Stimulated activated CD4-positive, alpha-beta T cell treated with anti-CD3 and anti-CD28 coated beads, Interleukin-12 subunit alpha, Interleukin-12 subunit beta, amount 100 ng/mL, for 4 hours (primary cell): ENCODE results near the gene RSPH6A.
"Not testable (repeated sequence)": the region's sequence is repeated elsewhere in the genome, so short reads cannot be mapped to it uniquely, and the experiment has no call there.

Experiments
- DNase-seq: peaks from one replicate; pipeline ENCODE4 v3.0.0-alpha.2; 2020

Gene RSPH6A

DNA sequence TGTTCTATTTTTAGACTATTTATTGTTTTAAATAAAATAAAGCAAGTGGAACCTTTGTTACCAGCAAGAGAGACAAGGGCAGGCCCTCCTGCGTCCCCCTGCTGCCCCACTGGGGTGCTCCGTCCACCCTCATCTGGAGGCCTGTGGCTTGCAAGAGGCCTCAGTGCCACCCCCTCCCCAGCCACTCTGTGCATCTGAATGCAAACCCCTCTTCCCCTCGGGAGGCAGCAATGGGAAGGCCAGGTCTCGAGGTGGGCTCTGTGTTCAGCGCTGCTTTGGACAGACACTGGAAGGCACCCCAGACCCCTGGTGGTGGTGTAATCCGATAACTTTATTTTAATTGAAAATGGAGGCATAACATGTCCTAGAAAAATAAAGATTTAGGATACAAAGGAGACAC, 50.6 kb downstream of the RSPH6A start:
- DNase-seq, result no peak

DNA sequence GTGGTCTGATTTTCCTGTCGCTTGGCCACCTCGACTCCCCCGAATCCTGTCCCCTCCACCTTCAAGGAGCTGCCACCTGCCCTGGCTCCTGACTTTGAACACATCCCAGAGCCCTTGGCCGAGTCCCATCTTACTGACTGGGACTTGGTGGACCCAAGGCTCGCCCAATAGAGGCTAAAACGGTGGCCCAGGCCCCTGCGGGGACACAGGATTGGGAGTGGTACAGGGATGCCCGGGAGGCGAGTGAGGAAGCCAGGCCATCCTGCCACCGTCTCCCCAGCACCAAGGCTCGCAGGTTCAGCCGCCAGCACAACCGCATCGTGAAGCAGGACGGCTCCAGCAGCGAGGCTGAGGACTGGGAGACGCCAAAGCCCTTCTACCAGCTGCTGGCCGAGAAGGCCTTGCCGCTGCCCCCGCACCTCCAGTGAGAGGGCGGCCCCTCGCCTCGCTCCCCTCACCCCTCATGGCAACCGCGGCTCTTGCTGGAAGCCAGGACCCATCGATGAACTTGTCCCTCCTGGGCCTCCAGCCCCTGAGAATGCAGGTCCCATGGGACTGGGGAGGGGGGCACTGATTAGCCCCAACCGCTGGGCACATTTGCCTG, 51.3 kb downstream of the RSPH6A start:
- no peak for DNase-seq

DNA sequence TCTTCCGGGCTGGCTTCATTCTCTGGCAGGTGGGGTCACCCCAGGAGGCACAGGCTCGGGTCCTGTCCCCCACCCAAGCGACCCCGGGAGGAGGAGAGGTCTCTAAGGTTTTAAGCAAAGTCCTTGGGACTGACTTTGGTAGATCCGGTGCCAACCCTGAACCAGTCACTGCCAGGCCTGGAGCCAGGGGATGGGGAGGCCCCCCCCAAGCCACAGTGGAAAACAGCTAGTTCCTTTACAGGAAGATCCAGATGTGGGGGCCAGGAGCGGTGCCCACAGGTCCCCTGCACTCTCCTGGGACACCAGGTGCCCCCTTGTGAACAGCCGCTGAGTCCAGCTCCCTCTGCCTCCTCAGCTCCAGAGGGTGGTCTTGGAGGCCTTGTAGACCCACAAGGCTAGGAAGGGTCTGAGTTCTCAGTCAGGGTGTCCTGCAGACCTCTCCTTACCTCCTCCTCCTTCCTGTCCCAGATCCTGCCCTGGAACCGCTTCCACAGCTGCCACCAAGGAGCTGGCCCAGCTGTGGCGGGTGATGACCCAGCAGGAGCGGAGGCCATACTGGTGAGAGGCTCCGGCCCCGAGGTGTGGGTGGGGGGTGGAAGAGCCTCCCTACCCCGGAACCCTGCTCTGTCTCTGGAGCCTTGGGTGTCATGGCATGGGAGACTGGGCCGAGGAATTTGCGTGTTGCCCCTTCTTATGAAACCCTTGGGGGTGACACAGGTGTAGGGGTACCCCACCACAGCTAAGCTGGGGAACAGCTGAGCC, 52.1 kb downstream of the RSPH6A start:
- DNase-seq, result no peak

DNA sequence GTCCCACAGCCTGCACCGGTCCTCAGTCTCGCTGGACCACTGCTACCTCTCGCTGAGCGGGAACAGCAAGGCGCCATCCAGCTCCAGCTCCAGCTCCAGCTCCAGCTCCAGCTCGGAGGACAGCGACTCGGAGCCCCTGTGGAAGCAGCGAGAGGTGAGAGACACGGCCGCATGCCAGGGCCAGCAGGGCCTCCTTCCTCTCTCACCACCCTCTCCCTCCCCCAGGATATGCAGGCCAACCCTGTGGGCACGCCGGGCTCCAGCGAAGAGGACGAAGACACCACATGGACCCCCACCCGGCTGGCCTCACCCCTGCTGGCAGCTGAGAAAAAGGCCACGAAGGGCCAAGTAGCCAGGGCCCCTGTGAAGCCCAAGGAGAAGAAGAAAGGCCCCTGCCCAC, 53.4 kb downstream of the RSPH6A start:
- no peak for DNase-seq

DNA sequence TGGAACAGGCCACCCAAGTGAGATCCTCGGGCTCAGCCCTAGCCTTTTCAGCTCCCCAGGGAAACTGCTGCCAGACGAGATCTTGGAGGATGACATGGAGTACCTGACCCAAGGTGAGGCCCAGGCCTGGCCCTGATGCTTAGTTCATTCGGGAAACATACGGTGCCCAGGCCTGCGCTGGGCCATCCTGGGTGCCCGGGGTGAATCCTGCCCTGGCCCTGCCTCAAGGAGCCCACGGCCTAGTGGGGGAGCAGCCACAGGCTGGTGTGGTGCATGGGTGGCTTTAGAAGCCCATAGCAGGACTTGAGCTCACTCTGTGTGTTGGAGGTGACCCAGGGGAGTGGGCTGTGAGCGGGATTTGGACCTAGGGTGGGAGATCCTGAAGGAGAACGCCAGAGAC, 56.2 kb downstream of the RSPH6A start:
- no peak for DNase-seq

DNA sequence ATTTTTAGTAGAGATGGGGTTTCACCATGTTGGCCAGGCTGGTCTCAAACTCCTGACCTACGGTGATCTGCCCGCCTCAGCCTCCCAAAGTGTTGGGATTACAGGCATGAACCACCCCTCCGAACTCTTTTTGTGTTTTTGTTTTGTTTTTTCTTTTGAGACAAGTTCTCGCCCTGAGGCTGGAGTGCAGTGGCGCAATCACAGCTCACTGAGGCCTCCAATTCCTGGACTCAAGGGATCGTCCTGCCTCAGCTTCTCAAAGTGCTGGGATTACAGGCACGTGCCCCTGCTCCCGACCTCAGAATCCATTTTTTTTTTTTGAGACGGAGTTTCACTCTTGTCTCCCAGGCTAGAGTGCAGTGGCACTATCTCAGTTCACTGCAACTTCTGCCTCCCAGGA, 57.4 kb downstream of the RSPH6A start:
- DNase-seq, result no peak

DNA sequence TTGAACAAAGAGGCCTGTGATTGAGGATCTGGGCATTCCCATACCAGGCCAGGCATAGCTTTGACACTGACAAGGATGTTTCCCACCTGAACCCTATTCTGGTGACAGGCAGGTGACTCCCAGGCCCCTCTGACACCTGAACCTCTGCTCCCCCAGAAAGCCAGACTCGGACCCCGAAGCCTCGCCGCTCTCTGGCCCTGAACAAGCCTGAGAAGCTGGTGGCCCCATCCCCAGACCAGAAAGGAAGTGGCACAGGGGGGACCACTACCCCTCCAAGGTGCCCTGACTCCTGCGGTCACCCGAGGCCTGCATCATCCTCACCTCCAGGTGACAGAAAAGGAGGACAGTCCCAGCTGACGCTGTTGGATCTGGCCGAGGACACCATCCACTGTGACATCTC, 60.8 kb downstream of the RSPH6A start:
- no peak for DNase-seq

DNA sequence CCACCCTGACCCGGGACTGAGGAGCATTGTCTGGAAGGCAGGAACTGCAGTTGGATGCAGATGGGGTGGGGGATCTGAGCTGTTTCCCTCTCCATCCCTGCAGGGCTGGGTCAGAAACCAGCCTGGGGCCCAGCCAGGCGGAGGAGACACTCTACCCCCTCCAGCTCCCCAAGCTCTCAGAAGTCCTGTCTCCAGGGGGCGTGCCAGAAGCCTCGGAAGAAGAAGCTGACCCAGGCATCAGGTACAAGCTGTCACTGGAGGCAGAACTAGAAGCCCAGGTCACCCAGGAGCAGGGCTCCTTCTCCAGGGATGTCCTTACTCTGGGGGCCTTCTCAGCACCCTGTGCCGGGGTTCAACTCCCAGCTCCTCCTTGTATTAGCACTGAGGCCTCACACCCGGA, 61.6 kb downstream of the RSPH6A start:
- no peak for DNase-seq

DNA sequence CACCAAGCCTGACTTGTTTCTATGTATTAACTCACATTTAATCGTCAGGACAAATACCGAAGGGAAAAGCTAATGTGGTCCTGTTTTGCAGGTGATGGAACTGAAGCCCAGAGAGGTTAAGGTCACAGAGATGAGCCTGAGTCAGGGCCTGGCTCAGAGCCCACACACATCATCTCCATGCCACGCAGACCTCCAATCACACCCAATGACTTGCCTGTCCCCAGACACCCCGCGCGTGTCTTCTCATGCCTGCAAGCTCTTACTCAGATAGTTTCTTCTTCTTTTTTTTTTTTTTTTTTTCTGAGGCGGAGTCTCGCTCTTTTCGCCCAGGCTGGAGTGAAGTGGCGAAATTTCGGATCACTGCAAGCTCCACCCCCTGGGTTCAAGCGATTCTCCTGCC, 62.5 kb downstream of the RSPH6A start:
- no peak for DNase-seq

DNA sequence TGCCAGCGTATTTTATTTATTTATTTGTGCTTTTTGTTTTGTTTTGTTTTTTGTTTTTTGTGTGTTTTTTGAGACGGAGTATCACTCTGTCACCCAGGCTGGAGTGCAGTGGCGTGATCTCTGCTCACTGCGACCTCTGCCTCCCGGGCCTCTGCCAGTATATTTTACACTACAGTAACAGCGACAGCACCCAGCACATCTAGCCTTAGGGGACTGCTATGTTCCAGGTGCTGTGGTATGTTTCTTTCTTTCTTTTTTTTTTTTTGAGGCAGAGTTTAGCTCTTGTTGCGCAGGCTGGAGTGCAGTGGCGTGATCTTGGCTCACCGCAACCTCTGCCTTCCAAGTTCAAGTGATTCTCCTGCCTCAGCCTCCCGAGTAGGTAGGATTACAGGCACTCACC, 63.6 kb downstream of the RSPH6A start:
- not testable (repeated sequence) for DNase-seq

DNA sequence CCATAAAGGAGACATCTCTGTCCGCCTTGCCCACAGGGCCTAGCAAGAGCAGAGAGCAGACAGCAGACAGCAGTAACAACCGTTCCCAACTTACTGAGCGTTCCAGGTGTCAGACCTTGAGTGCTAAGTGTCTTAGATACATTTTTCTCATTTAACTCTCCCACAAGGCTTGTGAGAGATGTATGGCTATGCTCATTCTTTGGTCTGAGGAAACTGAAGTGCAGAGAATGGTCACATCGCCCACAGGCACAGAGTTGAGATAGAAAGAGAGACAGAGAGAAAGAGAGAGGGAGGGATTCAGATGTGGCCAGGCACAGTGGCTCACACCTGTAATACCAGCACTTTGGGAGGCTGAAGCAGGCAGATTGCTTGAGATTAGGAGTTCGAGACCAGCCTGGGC, 67.6 kb downstream of the RSPH6A start:
- no peak for DNase-seq

DNA sequence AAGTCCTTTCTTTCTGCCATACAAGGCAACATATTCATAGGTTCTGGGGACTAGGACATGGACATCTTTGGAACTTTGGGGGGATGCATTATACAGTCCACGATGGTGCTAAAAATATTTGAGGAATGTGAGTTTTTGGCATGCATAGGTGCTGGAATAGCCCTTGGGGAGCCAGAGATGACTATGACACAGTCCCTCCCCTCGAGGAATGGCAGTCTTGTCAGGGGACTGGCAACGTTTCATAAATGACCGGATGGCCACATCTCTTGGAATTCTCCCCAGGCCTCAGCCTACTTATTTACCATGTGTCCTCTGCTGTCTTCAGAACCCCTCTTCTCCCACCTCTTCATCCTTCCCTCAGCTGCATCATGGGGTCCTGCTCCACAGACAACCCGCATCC, 68.2 kb downstream of the RSPH6A start:
- DNase-seq, result no peak
